ENCODE results near the gene ZNF232.
"Not testable (repeated sequence)": the region's sequence is repeated elsewhere in the genome, so short reads cannot be mapped to it uniquely, and the experiment has no call there.

DNA sequence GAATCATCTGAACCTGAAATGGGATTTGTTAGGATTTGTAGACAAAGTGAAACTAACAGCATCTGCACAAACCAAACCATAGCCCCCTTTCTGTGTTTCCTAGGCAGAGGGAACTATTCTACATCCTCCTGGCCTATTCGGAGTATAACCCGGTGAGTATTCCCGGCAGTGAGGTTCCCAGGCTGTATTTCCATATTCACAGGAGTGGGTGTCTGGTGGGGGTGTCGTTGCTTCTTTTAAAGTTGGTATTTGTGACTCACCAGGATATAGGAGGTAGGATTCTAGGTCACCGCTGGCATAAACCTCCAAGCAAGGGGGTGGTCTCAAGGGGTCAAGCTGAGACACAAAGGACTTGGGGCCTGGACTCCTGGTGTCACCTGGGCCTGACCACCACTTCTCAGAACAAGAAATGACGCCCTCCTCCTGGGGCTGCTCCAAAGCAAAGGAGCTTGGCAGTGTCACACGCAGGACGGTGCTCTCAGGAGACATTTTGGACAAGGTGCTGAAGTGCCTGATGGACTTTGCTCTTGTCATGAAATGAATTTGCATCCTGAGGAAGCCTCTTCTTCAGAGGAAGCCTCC lies 23.5 kb upstream of the ZNF232 start:
- TF ChIP-seq POLR2AphosphoS5 (IDR thresholded peaks at IDR 0.05; ENCODE audit: low read depth, low read length); POLR2A (IDR thresholded peaks at IDR 0.05; ENCODE audit: borderline replicate concordance, extremely low read depth, insufficient read depth, insufficient read length); EZH2 (IDR thresholded peaks at IDR 0.05); EZH2phosphoT487 (IDR thresholded peaks at IDR 0.05; ENCODE audit: borderline replicate concordance); RAD21 (IDR thresholded peaks at IDR 0.05; ENCODE audit: low read depth); ZNF274 (IDR thresholded peaks at IDR 0.05; ENCODE audit: low read depth, low read length): not testable (repeated sequence)
- TF ChIP-seq, protein P1, sequence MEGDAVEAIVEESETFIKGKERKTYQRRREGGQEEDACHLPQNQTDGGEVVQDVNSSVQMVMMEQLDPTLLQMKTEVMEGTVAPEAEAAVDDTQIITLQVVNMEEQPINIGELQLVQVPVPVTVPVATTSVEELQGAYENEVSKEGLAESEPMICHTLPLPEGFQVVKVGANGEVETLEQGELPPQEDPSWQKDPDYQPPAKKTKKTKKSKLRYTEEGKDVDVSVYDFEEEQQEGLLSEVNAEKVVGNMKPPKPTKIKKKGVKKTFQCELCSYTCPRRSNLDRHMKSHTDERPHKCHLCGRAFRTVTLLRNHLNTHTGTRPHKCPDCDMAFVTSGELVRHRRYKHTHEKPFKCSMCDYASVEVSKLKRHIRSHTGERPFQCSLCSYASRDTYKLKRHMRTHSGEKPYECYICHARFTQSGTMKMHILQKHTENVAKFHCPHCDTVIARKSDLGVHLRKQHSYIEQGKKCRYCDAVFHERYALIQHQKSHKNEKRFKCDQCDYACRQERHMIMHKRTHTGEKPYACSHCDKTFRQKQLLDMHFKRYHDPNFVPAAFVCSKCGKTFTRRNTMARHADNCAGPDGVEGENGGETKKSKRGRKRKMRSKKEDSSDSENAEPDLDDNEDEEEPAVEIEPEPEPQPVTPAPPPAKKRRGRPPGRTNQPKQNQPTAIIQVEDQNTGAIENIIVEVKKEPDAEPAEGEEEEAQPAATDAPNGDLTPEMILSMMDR (IDR thresholded peaks at IDR 0.05 in 2 of 3, conservative IDR thresholded peaks at IDR 0.05 in 1 of 3; ENCODE audit: borderline replicate concordance in 1 of 3, insufficient read depth in 1 of 3, low read depth in 2 of 3, low read length in 2 of 3): not testable (repeated sequence)
- TF ChIP-seq, protein P2, sequence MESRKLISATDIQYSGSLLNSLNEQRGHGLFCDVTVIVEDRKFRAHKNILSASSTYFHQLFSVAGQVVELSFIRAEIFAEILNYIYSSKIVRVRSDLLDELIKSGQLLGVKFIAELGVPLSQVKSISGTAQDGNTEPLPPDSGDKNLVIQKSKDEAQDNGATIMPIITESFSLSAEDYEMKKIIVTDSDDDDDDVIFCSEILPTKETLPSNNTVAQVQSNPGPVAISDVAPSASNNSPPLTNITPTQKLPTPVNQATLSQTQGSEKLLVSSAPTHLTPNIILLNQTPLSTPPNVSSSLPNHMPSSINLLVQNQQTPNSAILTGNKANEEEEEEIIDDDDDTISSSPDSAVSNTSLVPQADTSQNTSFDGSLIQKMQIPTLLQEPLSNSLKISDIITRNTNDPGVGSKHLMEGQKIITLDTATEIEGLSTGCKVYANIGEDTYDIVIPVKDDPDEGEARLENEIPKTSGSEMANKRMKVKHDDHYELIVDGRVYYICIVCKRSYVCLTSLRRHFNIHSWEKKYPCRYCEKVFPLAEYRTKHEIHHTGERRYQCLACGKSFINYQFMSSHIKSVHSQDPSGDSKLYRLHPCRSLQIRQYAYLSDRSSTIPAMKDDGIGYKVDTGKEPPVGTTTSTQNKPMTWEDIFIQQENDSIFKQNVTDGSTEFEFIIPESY (IDR thresholded peaks at IDR 0.05; ENCODE audit: extremely low read depth, insufficient replicate concordance, low read length): not testable (repeated sequence)
- TF ChIP-seq, protein P3, sequence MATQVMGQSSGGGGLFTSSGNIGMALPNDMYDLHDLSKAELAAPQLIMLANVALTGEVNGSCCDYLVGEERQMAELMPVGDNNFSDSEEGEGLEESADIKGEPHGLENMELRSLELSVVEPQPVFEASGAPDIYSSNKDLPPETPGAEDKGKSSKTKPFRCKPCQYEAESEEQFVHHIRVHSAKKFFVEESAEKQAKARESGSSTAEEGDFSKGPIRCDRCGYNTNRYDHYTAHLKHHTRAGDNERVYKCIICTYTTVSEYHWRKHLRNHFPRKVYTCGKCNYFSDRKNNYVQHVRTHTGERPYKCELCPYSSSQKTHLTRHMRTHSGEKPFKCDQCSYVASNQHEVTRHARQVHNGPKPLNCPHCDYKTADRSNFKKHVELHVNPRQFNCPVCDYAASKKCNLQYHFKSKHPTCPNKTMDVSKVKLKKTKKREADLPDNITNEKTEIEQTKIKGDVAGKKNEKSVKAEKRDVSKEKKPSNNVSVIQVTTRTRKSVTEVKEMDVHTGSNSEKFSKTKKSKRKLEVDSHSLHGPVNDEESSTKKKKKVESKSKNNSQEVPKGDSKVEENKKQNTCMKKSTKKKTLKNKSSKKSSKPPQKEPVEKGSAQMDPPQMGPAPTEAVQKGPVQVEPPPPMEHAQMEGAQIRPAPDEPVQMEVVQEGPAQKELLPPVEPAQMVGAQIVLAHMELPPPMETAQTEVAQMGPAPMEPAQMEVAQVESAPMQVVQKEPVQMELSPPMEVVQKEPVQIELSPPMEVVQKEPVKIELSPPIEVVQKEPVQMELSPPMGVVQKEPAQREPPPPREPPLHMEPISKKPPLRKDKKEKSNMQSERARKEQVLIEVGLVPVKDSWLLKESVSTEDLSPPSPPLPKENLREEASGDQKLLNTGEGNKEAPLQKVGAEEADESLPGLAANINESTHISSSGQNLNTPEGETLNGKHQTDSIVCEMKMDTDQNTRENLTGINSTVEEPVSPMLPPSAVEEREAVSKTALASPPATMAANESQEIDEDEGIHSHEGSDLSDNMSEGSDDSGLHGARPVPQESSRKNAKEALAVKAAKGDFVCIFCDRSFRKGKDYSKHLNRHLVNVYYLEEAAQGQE (IDR thresholded peaks at IDR 0.05; ENCODE audit: low read depth): not testable (repeated sequence)

All from HCT116 (cell line).